HPDE6-E6E7 (cell line): ENCODE results near the gene ASIC1.
A peak's percentile ranks its signal among the peaks of the same experiment; 100 is the strongest.

Experiments used
- DNase-seq: peaks from one replicate; pipeline ENCODE4 v3.0.0; 2011; ENCODE audit warnings: missing footprints; ENCODE audit errors: extremely low spot score

The ASIC1 gene

GRCh38 chr12:50040657-50041056 lies 16.7 kb upstream of the ASIC1 start:
- DNase-seq, result no peak

DNA sequence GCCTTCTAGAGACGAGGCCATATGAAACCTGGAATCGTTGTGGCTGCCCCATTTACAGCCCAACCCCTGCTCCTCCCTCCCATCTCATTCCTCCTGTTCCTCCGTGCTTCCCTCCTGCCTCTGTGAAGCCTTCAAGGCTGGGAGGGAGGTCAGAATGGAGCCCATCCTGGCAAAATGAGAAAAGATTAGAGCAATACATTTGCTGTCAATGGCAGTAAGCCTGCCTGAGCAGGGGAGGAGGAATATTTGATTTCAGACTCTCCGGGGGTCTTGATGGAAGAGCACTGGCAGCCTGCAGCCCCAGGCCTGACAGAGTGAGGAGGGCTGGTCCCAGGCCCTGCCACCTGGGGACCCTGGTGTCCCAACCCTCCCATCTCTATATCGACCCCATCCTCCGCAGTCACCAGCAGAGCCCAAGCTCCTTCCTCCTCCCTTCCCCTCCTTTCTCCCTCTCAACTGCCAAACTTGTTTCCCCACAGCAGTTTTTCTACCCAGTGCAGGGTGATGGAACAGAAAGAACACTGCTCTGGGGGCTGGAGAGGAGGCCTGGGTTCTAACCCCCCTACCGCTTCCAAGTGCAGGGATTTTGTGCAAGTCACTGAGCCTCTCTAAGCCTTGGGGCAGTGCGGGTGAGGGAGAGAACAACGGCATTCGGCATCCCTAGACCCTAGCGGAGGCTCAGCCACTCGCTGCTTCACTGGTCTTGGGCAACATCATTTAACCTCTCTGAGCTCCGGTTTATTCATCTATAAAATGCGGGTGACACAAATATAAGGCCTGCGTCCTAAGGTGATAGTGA lies 16.1 kb upstream of the ASIC1 start:
- DNase-seq, result no peak

GRCh38 chr12:50041962-50042361 lies 15.4 kb upstream of the ASIC1 start:
- no peak for DNase-seq

DNA sequence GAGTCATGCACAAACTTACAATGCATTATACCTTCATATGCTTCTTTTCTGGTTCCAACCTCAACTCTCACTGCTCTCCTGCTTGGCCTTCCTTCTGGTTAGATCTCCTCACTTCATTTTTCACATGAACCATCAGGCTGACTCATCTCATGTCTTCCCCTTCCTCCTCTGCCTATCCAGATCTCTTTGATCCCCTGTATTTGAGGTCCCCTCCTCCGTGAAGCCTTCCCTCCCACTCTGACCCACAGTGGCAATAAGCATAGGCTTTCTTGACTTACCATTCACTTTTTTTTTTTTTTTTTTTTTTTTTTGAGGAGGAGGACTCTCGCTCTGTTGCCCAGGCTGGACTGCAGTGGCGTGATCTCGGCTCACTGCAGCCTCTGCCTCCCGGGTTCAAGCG lies 14.7 kb upstream of the ASIC1 start:
- DNase-seq, result no peak

- DNase-seq, result no peak
Measured at GRCh38 chr12:50043308-50043707, 14.1 kb upstream of the ASIC1 start.

DNA sequence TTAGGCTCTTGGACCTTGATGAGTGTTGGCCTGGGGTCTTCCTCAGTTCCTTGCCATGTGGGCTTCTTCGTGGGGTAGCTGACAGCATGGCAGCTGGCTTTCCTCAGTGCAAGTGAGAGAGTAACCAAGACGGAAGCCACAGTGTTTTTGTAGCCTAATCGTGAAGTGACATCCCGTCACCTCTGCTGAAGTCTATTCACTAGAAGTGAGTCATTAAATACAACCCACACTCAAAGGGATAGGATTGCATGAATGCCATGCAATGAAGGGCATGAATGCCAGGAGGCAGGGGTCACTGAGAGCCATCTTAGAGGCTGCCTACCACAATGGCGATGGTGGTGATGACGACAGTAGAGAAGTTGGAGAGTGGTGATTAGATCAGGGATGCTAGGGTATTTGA lies 13.5 kb upstream of the ASIC1 start:
- no peak for DNase-seq

DNA sequence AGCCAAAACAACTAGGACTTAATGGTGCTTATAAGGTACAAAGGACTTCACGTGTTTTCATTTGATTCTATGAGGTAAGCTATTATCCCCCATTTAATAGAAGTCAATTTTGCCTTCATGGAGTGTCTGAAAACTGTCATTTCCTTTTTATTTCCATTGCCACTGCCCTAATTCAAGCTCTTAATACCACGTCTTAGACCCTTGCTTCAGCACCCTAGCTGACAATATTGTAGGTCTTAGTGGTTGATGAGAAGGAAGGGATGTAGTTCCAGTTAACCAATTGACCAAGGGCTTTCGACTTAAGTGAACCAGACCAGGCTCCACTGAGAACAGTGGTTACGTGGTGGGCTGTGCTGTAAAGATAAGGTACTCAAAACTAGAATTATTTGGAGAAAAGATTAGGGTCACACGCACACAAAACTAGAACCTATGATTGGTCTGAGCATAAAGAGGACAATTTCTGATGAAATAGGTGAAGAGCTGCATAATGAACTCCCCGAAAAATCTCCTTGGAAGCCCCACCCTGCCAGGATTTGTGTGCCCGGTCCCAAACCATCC lies 9.6 kb upstream of the ASIC1 start:
- DNase-seq, result no peak

GRCh38 chr12:50049254-50050118 lies 7.9 kb upstream of the ASIC1 start:
- no peak for DNase-seq

DNA sequence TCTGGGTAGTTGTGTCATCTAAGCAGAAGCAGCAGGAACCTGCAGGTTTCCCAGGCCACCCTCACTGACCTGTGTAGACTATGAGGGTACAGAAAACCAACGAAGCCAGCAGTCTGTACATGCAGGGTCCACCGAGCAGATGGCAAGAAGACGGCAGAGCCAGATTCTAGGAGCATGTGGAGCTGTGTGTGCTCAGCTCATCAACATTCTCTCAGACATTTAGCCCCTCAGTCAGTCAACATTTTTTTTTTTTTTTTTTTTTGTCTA lies 7.3 kb upstream of the ASIC1 start:
- DNase-seq, result no peak

GRCh38 chr12:50050410-50051098 lies 6.8 kb upstream of the ASIC1 start:
- DNase-seq, result no peak

- DNase-seq, result no peak
Measured at GRCh38 chr12:50051101-50051806, 6.1 kb upstream of the ASIC1 start.

DNA sequence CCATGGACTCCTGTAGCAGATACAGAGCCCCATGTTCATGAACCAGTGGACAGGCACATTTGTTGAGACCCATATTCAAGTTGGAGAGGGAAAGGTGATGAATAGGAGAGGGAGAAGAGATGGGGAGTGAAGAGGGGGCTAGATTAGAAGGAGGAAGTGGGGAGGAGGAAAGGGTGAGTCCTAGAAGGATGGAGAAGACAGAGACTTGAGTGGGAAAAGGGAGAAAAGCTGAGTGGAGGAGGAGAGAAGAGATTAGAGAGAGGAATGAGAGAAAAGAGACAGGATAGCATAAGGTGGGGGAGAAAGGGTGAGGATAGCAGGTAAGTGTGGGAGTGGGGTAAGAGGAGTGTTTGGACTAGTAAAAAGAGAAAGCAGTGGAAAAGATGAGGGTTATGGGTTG lies 4.9 kb upstream of the ASIC1 start:
- DNase-seq, result no peak

DNA sequence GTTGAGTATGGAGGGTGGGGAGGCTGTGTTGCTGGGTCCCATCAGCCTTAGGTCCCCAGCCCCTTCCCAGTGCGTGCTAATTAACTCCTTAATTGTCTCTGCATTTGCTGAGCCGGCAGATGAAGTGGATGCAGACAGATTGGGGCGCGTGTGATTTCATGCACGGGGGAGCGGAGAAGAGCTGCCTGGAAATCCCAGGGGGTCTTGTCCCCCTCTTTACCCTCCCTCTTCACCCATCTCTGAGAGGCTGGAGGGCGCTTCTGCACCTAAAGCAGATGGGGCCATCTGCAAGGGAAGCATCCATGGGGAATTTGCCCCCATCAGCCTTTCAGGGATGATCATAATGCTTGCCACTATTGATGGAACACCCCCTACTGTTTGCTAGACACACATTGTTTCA lies 4.4 kb upstream of the ASIC1 start:
- no peak for DNase-seq

GRCh38 chr12:50053583-50053982 lies 3.8 kb upstream of the ASIC1 start:
- DNase-seq, result no peak

GRCh38 chr12:50055831-50056638 lies 1.4 kb upstream of the ASIC1 start:
- peak; percentile 78 for DNase-seq

- DNase-seq, result no peak
Measured at GRCh38 chr12:50056639-50056976, 788 bp upstream of the ASIC1 start.

DNA sequence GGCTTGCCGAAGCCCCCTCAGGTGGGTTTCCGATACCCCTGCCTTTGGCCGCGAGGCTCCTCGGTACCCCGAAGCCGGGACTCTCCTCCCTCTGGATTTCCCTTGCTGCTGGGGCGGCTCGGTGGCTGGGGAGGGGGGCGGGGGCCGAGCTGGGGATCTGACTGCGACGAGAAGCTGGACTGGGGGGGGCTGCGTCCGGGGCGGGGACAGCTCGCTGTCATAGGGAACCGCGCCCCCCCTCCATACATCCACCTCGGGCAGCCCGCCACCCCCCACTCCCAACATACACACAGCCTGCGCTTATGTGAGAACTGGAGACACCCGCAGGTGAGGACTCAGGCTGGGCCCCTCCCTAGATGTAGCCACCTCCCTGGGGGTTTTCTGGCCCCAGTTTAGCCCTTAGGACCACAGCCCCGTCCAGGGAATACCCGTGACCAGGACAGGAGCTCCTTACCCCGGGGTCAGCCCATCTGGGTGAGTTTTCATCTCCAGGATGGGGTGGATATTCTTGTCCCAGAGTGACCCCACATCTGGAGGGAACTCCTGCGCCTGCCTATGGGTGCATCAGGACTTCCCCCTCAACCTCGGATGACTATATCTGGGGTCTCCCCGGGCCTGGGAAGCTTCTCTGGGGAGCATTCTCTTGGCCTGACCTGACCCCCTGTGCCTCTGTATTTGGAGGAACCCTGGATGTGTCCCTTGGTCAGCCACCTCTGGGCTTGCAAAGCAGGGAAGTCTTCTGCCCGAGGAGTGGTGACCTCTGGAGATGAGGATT lies 687 bp downstream of the ASIC1 start:
- no peak for DNase-seq

DNA sequence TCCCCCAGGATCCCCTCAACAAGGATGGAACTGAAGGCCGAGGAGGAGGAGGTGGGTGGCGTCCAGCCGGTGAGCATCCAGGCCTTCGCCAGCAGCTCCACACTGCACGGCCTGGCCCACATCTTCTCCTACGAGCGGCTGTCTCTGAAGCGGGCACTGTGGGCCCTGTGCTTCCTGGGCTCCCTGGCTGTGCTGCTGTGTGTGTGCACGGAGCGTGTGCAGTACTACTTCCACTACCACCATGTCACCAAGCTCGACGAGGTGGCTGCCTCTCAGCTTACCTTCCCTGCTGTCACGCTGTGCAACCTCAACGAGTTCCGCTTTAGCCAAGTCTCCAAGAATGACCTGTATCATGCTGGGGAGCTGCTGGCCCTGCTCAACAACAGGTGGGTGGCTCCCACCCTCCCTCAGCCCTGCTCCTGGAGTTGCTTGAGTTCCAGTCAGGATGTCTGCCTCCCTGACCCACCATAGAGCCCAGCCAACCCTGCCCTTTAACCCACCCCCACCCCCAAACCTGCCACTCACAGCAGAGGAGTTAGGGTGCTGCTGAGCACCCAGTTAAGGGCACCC lies 1.4 kb downstream of the ASIC1 start:
- DNase-seq, result no peak

GRCh38 chr12:50059440-50060119 lies 2.2 kb downstream of the ASIC1 start:
- DNase-seq, result no peak
